ENCODE results near the gene RNF13. TPM values are rescaled to one million over a fixed set of nuclear protein-coding genes. Genes with fewer than 3 reads are reported as not detected.

The RNF13 gene
- total RNA-seq, 1 experiment from 2014 or later = 76.9 TPM

GRCh38 chr3:149954812-149955211 is 141.8 kb downstream of the RNF13 start:
- TF ChIP-seq POLR2AphosphoS5 (IDR thresholded peaks at IDR 0.05; ENCODE audit: low read depth, low read length) (no peak), TCF7L2 (IDR thresholded peaks at IDR 0.05; ENCODE audit: low read depth, low read length) (no peak), SIN3A (IDR thresholded peaks at IDR 0.05; ENCODE audit: borderline replicate concordance, insufficient read depth, low read depth, low read length) (no peak), REST (IDR thresholded peaks at IDR 0.05; ENCODE audit: insufficient read depth in 1 of 2, low read depth in 2 of 2, low read length in 1 of 2) (no peak), CTCF (IDR thresholded peaks at IDR 0.05) (no peak)
- H3K36me3 ChIP-seq (ENCODE audit: control insufficient read depth, insufficient read depth, low read length) = peaks cover 14% of the 10 kb centered on the region
- H3K27me3 ChIP-seq (ENCODE audit: control insufficient read depth, insufficient read depth, low read length) = no peaks in the 10 kb centered on the region
- H3K27ac ChIP-seq (ENCODE audit: low read length) = no peak overlapping the region
- H3K4me1 ChIP-seq (ENCODE audit: control insufficient read depth, insufficient read depth, low read length) = no peaks in the 10 kb centered on the region
- in situ Hi-C loops (cut with HindIII; ENCODE audit: low pct_unique_long_range_greater_than_20kb, low sequenced_read_pairs) (no loop called here), intact Hi-C loops (cut with micrococcal nuclease; ENCODE audit: unreplicated experiment) (no loop called here)
- no peak overlapping the region for H3K4me3 ChIP-seq (ENCODE audit: low read depth in 2 of 2, low read length in 2 of 2)
- POLR2A ChIA-PET = no interaction called here
- CTCF ChIA-PET = interaction anchor here (0.7 kb wide), 1 partner anchor 251 kb away, joined by 3 read pairs; no protein-coding TSS in a partner anchor
- no peaks in the 10 kb centered on the region for H3K9me3 ChIP-seq (ENCODE audit: control insufficient read depth, insufficient read depth, low read depth, low read length)
- BruUV-seq (replicated peaks) = no TSS peak
- ATAC-seq = no peak
- DNase-seq (ENCODE audit: low read depth, low spot score) = no peak

GRCh38 chr3:149955449-149955848 is 142.4 kb downstream of the RNF13 start:
- no peak for TF ChIP-seq CTCF (IDR thresholded peaks at IDR 0.05)
- no peak for TF ChIP-seq POLR2AphosphoS5 (IDR thresholded peaks at IDR 0.05; ENCODE audit: low read depth, low read length)
- no peak for TF ChIP-seq SIN3A (IDR thresholded peaks at IDR 0.05; ENCODE audit: borderline replicate concordance, insufficient read depth, low read depth, low read length)
- no peak for TF ChIP-seq REST (IDR thresholded peaks at IDR 0.05; ENCODE audit: insufficient read depth in 1 of 2, low read depth in 2 of 2, low read length in 1 of 2)
- no peak for TF ChIP-seq TCF7L2 (IDR thresholded peaks at IDR 0.05; ENCODE audit: low read depth, low read length)
- ChIA-PET CTCF (no interaction called here), POLR2A (no interaction called here)
- no TSS peak for BruUV-seq (replicated peaks)
- Histone ChIP-seq H3K9me3 (ENCODE audit: control insufficient read depth, insufficient read depth, low read depth, low read length) (no peaks in the 10 kb centered on the region), H3K36me3 (ENCODE audit: control insufficient read depth, insufficient read depth, low read length) (peaks cover 14% of the 10 kb centered on the region), H3K4me1 (ENCODE audit: control insufficient read depth, insufficient read depth, low read length) (no peaks in the 10 kb centered on the region), H3K27me3 (ENCODE audit: control insufficient read depth, insufficient read depth, low read length) (no peaks in the 10 kb centered on the region), H3K4me3 (ENCODE audit: low read depth in 2 of 2, low read length in 2 of 2) (no peak overlapping the region), H3K27ac (ENCODE audit: low read length) (no peak overlapping the region)
- intact Hi-C loops (cut with micrococcal nuclease; ENCODE audit: unreplicated experiment) = no loop called here
- DNase-seq (ENCODE audit: low read depth, low spot score) (no peak), ATAC-seq (no peak)
- in situ Hi-C loops (cut with HindIII; ENCODE audit: low pct_unique_long_range_greater_than_20kb, low sequenced_read_pairs) = no loop called here

Measured in Panc1 (cell line).